ENCODE measurements around the gene RNF39. TPM values are rescaled to one million over a fixed set of nuclear protein-coding genes. Genes with fewer than 3 reads are reported as not detected.

RNF39 gene
- total RNA-seq, 1 experiment from 2014 or later = 3.6 TPM

DNA sequence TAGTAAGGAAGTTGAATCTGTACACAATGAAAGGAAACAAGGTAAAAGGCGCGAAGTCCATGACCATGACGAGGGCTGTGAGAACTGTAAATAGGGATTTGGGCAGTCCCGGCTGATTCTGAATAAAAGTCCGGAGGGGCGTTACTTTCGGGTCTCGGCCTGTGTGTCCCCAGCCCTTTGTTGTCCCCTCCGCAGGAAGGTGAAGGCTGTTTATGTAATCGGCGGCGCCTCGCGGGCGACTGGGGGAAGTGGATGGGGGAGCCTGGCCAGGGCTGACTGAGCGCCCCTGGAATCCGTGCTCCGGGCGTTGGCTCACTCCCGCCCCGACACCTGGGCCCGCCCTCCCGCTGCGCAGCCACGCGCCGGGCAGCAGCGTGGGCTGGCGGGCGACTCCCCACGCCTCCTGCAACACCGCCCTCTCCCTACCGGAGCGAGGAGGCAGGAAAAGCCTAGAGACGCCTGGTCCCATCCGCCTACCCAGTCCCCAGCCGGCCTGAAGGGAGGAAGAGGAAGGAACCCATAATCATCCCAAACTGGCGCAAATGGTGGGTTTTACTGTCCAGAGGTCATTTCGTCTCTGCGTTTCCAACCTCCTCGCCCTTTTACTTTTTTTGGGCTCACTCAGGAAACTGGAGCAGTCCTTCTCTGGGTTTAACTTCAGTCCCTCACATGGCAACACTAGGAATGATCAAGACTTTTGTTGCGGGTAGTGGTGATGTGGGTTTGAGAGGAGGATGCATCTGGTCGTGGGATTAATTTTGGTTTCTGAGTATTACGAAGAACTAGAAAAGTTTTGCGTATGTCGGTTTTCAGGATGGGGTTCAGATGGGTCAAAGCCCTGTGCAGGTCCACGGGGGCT, 25.2 kb upstream of the RNF39 start:
- Mint-ChIP-seq H3K36me3 (ENCODE audit: insufficient read depth, unreplicated experiment) (no peaks in the 10 kb centered on the region), H3K27ac (ENCODE audit: low read depth, unreplicated experiment) (peak overlapping the region; percentile 40), H3K4me1 (ENCODE audit: insufficient read depth, unreplicated experiment) (peaks cover 38% of the 10 kb centered on the region), H3K4me3 (ENCODE audit: unreplicated experiment) (peak overlapping the region; percentile 70), H3K9me3 (ENCODE audit: unreplicated experiment) (no peaks in the 10 kb centered on the region), H3K27me3 (ENCODE audit: insufficient read depth, unreplicated experiment) (peaks cover 18% of the 10 kb centered on the region)
- ChIA-PET CTCF (interaction anchor here (0.8 to 1.6 kb wide), 6 partner anchors 12 to 40 kb away, joined by 3 to 32 read pairs (median 4); partner anchors contain the start of genes POLR1H and TRIM31), POLR2A (interaction anchor here (0.6 to 5.6 kb wide), 19 partner anchors 7 to 457 kb away, joined by 3 to 83 read pairs (median 7); partner anchors contain the start of genes POLR1H, PPP1R11, RNF39 and TRIM26)
- no TSS peak for BruUV-seq (replicated peaks)
- peak; percentile 32 for DNase-seq (ENCODE audit: unreplicated experiment)
- TF ChIP-seq, protein P1, sequence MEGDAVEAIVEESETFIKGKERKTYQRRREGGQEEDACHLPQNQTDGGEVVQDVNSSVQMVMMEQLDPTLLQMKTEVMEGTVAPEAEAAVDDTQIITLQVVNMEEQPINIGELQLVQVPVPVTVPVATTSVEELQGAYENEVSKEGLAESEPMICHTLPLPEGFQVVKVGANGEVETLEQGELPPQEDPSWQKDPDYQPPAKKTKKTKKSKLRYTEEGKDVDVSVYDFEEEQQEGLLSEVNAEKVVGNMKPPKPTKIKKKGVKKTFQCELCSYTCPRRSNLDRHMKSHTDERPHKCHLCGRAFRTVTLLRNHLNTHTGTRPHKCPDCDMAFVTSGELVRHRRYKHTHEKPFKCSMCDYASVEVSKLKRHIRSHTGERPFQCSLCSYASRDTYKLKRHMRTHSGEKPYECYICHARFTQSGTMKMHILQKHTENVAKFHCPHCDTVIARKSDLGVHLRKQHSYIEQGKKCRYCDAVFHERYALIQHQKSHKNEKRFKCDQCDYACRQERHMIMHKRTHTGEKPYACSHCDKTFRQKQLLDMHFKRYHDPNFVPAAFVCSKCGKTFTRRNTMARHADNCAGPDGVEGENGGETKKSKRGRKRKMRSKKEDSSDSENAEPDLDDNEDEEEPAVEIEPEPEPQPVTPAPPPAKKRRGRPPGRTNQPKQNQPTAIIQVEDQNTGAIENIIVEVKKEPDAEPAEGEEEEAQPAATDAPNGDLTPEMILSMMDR (IDR thresholded peaks at IDR 0.05; ENCODE audit: unreplicated experiment) = no peak
- intact Hi-C loops (cut with micrococcal nuclease) = no loop called here

DNA sequence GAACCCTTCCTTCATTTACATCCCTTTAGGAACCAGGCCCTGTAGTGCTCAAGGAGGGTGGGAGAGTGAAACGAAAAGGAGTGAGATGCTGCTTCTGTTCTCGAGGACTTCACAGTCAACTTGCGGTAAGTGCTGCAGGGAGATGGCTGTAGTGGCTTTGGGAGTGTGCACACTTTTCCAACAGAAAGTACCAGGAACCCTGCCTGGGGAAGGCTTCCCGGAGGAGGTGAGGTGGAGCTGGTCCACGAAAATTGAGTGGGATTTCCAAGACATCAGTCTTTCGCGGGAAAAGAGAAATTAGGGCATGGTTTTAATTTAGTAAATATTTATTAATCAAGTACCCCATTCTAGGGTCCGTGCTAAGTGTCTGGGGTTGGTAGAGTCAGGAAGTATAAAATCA, 24.6 kb upstream of the RNF39 start:
- CTCF ChIA-PET = no interaction called here
- Mint-ChIP-seq H3K4me3 (ENCODE audit: unreplicated experiment) (peak overlapping the region; percentile 70), H3K27me3 (ENCODE audit: insufficient read depth, unreplicated experiment) (peaks cover 18% of the 10 kb centered on the region), H3K27ac (ENCODE audit: low read depth, unreplicated experiment) (no peak overlapping the region), H3K36me3 (ENCODE audit: insufficient read depth, unreplicated experiment) (no peaks in the 10 kb centered on the region), H3K4me1 (ENCODE audit: insufficient read depth, unreplicated experiment) (peaks cover 38% of the 10 kb centered on the region), H3K9me3 (ENCODE audit: unreplicated experiment) (no peaks in the 10 kb centered on the region)
- intact Hi-C loops (cut with micrococcal nuclease) = no loop called here
- TF ChIP-seq, protein P1 (IDR thresholded peaks at IDR 0.05; ENCODE audit: unreplicated experiment) = no peak
- POLR2A ChIA-PET = interaction anchor here (0.6 to 1.7 kb wide), 4 partner anchors 8 to 458 kb away, joined by 3 to 5 read pairs (median 4); partner anchors contain the start of gene PPP1R11
- no peak for DNase-seq (ENCODE audit: unreplicated experiment)
- BruUV-seq (replicated peaks) = no TSS peak

DNA sequence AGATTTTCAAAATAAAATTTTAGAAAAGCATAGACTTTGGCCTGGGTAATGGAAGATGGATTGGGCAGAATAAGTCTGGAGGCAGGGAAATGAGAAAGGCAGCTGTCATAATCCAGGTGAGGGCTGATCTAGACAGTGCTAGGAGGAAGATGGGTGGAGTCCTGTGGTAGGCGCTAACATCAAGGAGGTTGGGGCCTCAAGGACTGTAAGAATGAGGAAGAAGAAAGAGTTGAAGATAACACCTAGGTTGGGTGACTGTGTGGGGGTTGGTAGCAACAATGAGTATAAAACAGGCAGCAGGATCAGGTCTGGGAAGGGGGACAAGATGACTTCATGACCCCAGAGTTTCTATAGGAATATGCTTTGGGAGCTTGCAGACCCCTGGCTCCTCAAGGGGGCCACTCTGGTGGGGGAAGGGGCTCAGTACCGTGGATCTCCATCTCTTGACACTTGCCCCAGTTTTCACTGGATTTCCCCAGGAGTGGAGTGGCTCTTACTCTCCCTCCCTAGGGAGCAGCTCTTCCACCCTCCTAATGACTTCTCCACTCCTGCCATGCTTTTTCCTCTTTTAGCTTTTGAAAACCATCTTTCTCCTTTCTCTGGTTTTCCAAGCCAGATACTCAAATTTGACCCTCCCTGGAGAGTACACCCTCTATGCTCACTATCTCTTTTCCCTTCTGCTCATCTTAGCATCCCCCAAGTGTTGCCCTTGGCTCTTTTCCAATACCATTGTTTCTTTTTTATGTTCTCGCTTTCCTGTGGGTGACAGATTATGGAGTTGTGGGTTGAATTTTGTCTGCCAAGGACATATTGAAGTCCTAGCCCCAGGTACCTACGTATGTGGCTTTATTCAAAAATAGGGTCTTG, 22.6 kb upstream of the RNF39 start:
- Mint-ChIP-seq H3K27me3 (ENCODE audit: insufficient read depth, unreplicated experiment) (peaks cover 18% of the 10 kb centered on the region), H3K9me3 (ENCODE audit: unreplicated experiment) (no peaks in the 10 kb centered on the region), H3K4me3 (ENCODE audit: unreplicated experiment) (no peak overlapping the region), H3K27ac (ENCODE audit: low read depth, unreplicated experiment) (no peak overlapping the region), H3K4me1 (ENCODE audit: insufficient read depth, unreplicated experiment) (peaks cover 39% of the 10 kb centered on the region), H3K36me3 (ENCODE audit: insufficient read depth, unreplicated experiment) (no peaks in the 10 kb centered on the region)
- POLR2A ChIA-PET = interaction anchor here (0.8 to 2.9 kb wide), 2 partner anchors 22 to 32 kb away, joined by 3 to 8 read pairs; partner anchors contain the start of gene PPP1R11
- CTCF ChIA-PET = no interaction called here
- TF ChIP-seq, protein P1 (IDR thresholded peaks at IDR 0.05; ENCODE audit: unreplicated experiment) = no peak
- DNase-seq (ENCODE audit: unreplicated experiment) = no peak
- intact Hi-C loops (cut with micrococcal nuclease) = no loop called here
- BruUV-seq (replicated peaks) = no TSS peak

All from MCF 10A (cell line).